ENCODE measurements around the gene SF3B5.
"Not testable (repeated sequence)": the region's sequence is repeated elsewhere in the genome, so short reads cannot be mapped to it uniquely, and the experiment has no call there.

Gene SF3B5

GRCh38 chr6:144095134-144096002, at the start of gene SF3B5:
SF3B5 (minus strand) TSS chr6:144095573; CDS start chr6:144095497, 76 bp downstream.
- DNase-seq = peak; percentile 99

DNA sequence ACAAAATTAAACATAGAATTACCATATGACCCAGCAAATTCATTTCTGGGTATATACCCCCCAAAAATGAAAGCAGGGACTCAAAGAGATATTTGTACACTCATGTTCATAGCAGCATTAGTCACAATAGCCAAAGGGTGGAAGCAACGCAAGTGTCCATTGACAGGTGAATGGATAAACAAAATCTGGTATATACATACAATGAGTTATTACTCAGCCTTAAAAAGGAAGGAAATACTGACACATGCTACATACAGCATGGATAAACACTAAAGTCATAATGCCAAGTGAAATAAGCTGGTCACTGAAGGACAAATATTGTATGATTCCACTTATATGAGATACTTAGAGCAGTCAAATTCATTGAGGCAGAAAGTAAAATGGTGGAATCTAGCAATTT, 49.6 kb upstream of the SF3B5 start:
- peak; percentile 14 for DNase-seq

- no peak for DNase-seq
These were observed 48.5 kb upstream of the SF3B5 start for GRCh38 chr6:144143878-144144277.

DNA sequence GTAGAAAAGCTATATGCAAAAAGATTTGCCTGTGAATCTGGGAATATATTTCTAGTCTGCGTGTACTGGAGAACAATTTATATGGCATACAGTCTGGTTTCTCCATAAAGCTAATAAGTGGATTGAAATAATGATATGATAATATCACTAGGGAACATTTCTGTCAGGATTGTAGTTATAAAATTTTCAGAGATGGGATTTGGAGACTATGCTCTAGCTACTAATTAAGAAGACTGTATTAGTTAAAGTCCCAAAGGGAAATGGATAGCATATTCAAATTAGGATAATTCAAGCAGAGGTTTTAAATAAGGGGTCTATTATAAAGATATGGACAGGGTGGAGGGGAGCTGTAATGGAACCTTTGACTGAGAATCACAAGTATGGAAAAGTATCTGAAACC, 47.7 kb upstream of the SF3B5 start:
- no peak for DNase-seq

GRCh38 chr6:144141470-144141869, 46.1 kb upstream of the SF3B5 start:
- DNase-seq = no peak

- peak; percentile 25 for DNase-seq
These were observed 45.5 kb upstream of the SF3B5 start for GRCh38 chr6:144140867-144141266.

- no peak for DNase-seq
These were observed 44.4 kb upstream of the SF3B5 start for GRCh38 chr6:144139817-144140216.

- no peak for DNase-seq
These were observed 43.2 kb upstream of the SF3B5 start for GRCh38 chr6:144138542-144138941.

GRCh38 chr6:144134737-144135136, 39.4 kb upstream of the SF3B5 start:
- DNase-seq = no peak

DNA sequence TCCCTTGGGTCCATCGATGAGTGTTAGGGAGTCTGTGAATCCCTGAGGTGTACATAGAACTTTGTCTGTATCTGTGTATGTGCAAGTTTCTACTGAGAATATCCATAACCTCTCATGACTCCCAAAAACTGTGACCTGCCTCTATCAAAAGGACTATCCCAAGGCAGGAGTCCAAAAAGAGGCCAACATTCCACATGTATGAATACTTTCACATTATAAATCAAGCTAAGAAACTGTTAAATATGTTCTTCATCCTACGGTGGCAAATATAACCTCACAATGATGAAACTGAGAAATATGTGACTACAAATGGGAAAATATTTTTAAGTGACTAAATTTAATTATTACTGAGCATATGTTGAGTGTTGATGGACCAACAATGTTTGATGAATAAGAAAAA, 38.8 kb upstream of the SF3B5 start:
- no peak for DNase-seq

- no peak for DNase-seq
These were observed 38.0 kb upstream of the SF3B5 start for GRCh38 chr6:144133225-144133821.

GRCh38 chr6:144132167-144132690, 36.9 kb upstream of the SF3B5 start:
- DNase-seq = not testable (repeated sequence)

GRCh38 chr6:144131248-144131709, 35.9 kb upstream of the SF3B5 start:
- peak; percentile 86 for DNase-seq

DNA sequence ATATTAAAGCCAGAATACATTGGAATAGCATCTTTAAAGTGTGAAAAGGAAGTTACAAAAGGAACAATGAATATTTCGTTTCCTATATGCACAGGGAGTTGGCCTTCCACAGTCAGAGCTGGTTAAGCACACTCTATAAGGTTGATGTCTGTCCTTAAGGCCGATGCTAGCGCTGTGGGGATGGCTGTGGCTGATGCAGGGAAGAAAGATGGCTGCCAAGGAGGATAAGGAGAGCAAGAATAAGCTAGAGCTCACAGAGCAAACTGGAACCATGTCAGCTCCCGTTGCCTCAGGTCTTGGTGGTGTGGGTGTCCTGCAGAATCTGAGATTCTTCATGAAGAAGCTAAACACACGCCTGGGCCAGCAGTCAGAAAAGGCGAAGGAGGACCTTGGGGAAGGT, 34.1 kb upstream of the SF3B5 start:
- DNase-seq = no peak

DNA sequence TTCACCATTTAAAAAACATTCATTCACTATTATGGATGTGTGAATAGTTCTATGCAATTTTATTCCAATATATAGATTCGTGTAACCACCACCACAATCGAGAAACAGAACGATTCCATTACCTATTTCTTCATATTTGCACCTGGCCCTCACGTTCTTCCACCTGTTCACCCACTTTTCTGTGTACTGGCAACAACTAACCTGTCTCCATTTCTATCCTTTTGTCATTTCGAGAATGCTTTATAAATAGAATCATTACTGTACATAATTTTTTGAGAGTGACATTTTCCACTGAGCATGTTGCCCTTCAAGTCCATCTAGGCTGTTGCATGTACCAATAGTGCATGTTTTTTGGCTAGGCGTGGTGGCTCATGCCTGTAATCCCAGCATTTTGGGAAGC, 31.7 kb upstream of the SF3B5 start:
- no peak for DNase-seq

GRCh38 chr6:144123836-144124235, 28.5 kb upstream of the SF3B5 start:
- DNase-seq = no peak

GRCh38 chr6:144123421-144123820, 28.0 kb upstream of the SF3B5 start:
- DNase-seq = no peak

DNA sequence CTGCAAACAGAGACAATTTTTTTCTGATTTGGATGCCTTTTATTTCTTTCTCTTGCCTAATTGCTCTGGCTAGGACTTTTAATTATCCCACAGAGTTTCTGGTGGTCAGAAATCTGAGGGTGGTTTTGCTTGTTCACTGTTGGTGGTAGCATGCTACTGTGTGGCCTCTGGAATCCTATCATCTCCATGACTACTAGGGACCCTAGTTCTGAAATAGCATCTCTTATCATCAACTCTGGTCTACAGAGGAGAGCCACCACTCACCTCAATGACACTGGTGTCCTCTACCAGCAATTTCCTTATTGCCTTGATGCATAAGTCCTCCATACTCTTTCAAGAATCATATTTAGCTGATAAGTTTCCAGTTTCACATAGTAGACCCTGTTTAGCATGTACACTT, 27.5 kb upstream of the SF3B5 start:
- DNase-seq = no peak

DNA sequence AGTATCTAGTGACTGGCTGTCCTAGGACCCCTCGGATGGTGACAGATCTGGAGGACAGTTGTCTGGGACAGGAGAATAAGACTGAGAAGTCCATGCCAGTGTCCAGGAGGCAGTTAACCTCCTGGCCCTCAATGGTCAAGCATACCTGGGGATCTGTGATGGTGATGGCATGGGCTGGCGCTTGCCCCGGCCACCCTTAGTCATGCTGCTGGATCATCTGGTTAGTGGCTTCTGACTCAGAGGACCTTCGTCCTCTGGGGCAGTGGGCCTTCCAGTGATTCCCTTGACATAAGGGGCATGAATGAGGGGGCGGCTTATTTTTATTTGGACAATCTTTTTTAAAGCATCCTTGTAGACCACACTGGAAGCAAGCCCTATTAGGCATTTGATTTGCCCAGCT, 24.0 kb upstream of the SF3B5 start:
- no peak for DNase-seq

- no peak for DNase-seq
These were observed 19.8 kb upstream of the SF3B5 start for GRCh38 chr6:144115219-144115618.

GRCh38 chr6:144113366-144113765, 18.0 kb upstream of the SF3B5 start:
- DNase-seq = no peak

- DNase-seq = no peak
These were observed 14.8 kb upstream of the SF3B5 start for GRCh38 chr6:144110210-144110609.

DNA sequence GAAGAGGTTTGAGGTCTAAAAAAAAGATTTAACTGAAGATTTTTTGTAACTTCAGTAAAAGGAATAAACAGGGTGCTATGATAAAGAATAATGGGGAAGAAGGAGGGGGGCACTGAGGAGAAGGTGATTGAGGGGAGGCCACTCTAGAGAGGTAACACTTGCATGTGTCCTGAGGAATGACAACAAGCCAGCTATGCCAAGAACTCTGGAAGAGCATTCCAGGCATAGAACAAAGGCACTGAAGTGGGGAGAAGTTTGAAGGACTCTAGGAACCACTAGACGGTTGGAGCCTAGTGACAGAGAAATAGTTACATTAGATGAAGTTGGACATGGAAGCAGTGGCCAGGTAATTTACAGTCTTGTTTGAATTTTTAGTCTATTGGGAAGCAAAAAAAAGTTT, 10.8 kb upstream of the SF3B5 start:
- DNase-seq = no peak

DNA sequence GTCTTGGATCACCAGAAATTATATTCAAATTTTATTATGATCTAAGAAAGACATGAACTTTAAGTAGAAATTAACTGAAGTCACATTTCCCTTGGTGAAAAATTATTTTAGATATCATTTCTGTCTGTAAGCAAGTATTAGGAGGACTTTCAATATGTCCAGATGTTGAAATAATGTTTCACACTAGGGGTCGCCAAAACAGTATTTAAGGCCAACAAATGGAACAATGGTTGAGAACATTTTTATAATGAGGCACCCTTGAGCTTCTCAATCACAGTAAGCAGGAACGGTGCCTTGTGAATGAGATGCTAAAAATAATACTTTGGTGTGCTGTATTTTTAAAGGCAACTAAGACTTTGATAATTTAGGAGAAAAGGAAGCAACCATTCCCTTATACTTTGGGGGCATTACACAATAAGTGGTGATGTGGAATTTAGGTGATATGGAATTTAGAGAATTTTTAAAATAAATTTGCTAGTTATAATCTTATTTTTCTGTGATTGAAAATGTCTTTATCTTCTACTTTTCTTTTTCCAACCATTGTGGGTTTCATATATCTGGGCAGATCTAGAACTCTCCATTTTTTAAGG, 9.6 kb upstream of the SF3B5 start:
- peak; percentile 81 for DNase-seq
